A673 (cell line): ENCODE data around the gene AIMP1. TPM values are rescaled to one million over a fixed set of nuclear protein-coding genes. Genes with fewer than 3 reads are reported as not detected.
A peak's percentile ranks its signal among the peaks of the same experiment; 100 is the strongest.

Source experiments
- BruUV-seq: library from RNA; stranded (reverse); fragments of 400-500 nt; replicated peaks from 2 replicates; lab custom pipeline; 2021; lab: Mats Ljungman, UMichigan
- CTCF ChIA-PET: fragments of 300-600 bp; sonication (Branson Sonifier 250); formaldehyde crosslinking; loops from one replicate; lab custom pipeline; 2022; ENCODE audit warnings: antibody characterized with exemption; lab: Charles Lee
- POLR2A ChIA-PET: fragments of 300-600 bp; sonication (Branson Sonifier 250); formaldehyde crosslinking; loops from one replicate; lab custom pipeline; 2022; ENCODE audit warnings: antibody characterized with exemption; ENCODE audit not compliant: low non-redundant PET; lab: Charles Lee
- DNase-seq: peaks from one replicate; pipeline ENCODE4 v3.0.0-alpha.2; 2015; ENCODE audit warnings: low spot score
- H3K27ac ChIP-seq: fragments of 200-600 bp; sonication (generic); 2 replicates; pipeline ENCODE4 v1.5.1; 2016; ENCODE audit warnings: mixed run types, low read depth, mild to moderate bottlenecking, mixed read lengths, antibody characterized with exemption, low read length; ENCODE audit not compliant: poor library complexity, severe bottlenecking
- H3K27me3 ChIP-seq: fragments of 200-600 bp; sonication (generic); replicated peaks from 2 replicates; pipeline ENCODE4 v1.6.1; 2017; ENCODE audit warnings: mixed run types, low read depth, mild to moderate bottlenecking, mixed read lengths, antibody characterized with exemption, low read length; ENCODE audit not compliant: insufficient read depth, poor library complexity
- H3K36me3 ChIP-seq: fragments of 200-600 bp; sonication (generic); 2 replicates; pipeline ENCODE4 v1.6.1; 2016; ENCODE audit warnings: mixed run types, mild to moderate bottlenecking, mixed read lengths, antibody characterized with exemption, low read length; ENCODE audit not compliant: insufficient read depth, poor library complexity, severe bottlenecking
- H3K4me1 ChIP-seq: fragments of 200-600 bp; sonication (generic); 2 replicates; pipeline ENCODE4 v1.6.1; 2017; ENCODE audit warnings: mixed run types, mild to moderate bottlenecking, mixed read lengths, antibody characterized with exemption, low read length; ENCODE audit not compliant: insufficient read depth, poor library complexity, severe bottlenecking
- H3K4me3 ChIP-seq: fragments of 200-600 bp; sonication (generic); 2 replicates; pipeline ENCODE4 v1.5.1; 2016; ENCODE audit warnings: low read depth, mixed run types, mild to moderate bottlenecking, mixed read lengths, low read length; ENCODE audit not compliant: poor library complexity, severe bottlenecking
- H3K9me3 ChIP-seq: fragments of 200-600 bp; sonication (generic); 2 replicates; pipeline ENCODE4 v1.6.1; 2016; ENCODE audit warnings: mixed run types, low read depth, mild to moderate bottlenecking, mixed read lengths, antibody characterized with exemption, low read length; ENCODE audit not compliant: poor library complexity, severe bottlenecking
- CTCF ChIP-seq: fragments of 300-800, 200-600 bp; sonication (generic); conservative IDR thresholded peaks from 2 replicates; pipeline ENCODE4 v1.5.1; 2017; ENCODE audit warnings: low read depth, mild to moderate bottlenecking, antibody characterized with exemption, low read length, moderate library complexity, mixed read lengths
- EZH2 ChIP-seq: fragments of 200-600 bp; sonication (generic); IDR thresholded peaks from 2 replicates; pipeline ENCODE4 v1.6.1; 2017; ENCODE audit warnings: borderline replicate concordance, low read depth, mild to moderate bottlenecking, mixed read lengths, antibody characterized with exemption, low read length; ENCODE audit not compliant: poor library complexity, severe bottlenecking
- intact Hi-C: fragments of 100-400 bp; cut with micrococcal nuclease; formaldehyde crosslinking; loops from one replicate; pipeline ENCODE4 v1.10.0; 2022; ENCODE audit not compliant: unreplicated experiment
- total RNA-seq: library from RNA; stranded (reverse); gene quantifications from 2 replicates; pipeline ENCODE4 v1.2.3, GENCODE V29; 2021

Gene AIMP1
- total RNA-seq, 1 experiment from 2014 or later, result 74.8 TPM

- BruUV-seq, result no TSS peak
- peak; percentile 56 for DNase-seq
- no peaks in the 10 kb centered on the region for H3K9me3 ChIP-seq
- H3K27ac ChIP-seq, result no peak overlapping the region
- no peak overlapping the region for H3K4me3 ChIP-seq
- TF ChIP-seq CTCF, result no peak
- no peak for TF ChIP-seq EZH2
- no peaks in the 10 kb centered on the region for H3K27me3 ChIP-seq
- intact Hi-C loops, result loop anchor here (5.0 to 10.0 kb wide), 2 partner anchors 98 to 299 kb away; no protein-coding TSS in a partner anchor
- no peaks in the 10 kb centered on the region for H3K36me3 ChIP-seq
- peaks cover 10% of the 10 kb centered on the region for H3K4me1 ChIP-seq
- ChIA-PET POLR2A (interaction anchor here (0.6 kb wide), 1 partner anchor 21 kb away, joined by 5 read pairs; no protein-coding TSS in a partner anchor), CTCF (no interaction called here)
These were observed 49.3 kb downstream of the AIMP1 start for GRCh38 chr4:106365613-106366012.

DNA sequence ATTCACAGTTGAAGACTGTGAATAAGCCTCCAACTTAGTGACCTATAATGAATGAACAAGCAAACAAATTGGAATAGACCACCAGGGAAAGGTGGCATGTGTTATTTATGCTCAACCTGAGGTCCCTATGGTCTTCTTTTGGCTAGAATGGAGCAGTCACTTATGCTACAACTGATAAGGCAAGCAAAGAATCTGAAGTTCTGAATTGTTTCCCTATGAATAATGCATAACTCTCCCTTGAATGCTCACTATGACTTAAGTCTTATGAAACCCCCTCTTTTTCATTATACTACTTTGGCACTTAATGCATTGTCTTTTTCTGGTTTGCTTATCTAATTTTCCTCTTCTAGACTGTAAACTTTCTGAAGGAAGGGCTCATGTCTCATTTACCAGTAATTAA is 49.7 kb downstream of the AIMP1 start:
- CTCF ChIA-PET, result no interaction called here
- intact Hi-C loops, result loop anchor here (5.0 to 10.0 kb wide), 2 partner anchors 99 to 299 kb away; no protein-coding TSS in a partner anchor

GRCh38 chr4:106367072-106367471 is 50.7 kb downstream of the AIMP1 start:
- Histone ChIP-seq H3K9me3 (no peaks in the 10 kb centered on the region), H3K27ac (no peak overlapping the region), H3K4me1 (peaks cover 10% of the 10 kb centered on the region), H3K27me3 (no peaks in the 10 kb centered on the region), H3K4me3 (no peak overlapping the region), H3K36me3 (no peaks in the 10 kb centered on the region)
- TF ChIP-seq CTCF (no peak), EZH2 (no peak)
- ChIA-PET CTCF (no interaction called here), POLR2A (no interaction called here)
- intact Hi-C loops, result loop anchor here (5.0 to 10.0 kb wide), 2 partner anchors 100 to 298 kb away; no protein-coding TSS in a partner anchor
- BruUV-seq, result no TSS peak
- no peak for DNase-seq

More for the DNA sequence above, 49.7 kb downstream of the AIMP1 start:
- H3K4me3 ChIP-seq, result no peak overlapping the region
- no peaks in the 10 kb centered on the region for H3K36me3 ChIP-seq
- TF ChIP-seq CTCF, result no peak
- TF ChIP-seq EZH2, result no peak
- BruUV-seq, result no TSS peak
- peaks cover 10% of the 10 kb centered on the region for H3K4me1 ChIP-seq
- H3K9me3 ChIP-seq, result no peaks in the 10 kb centered on the region
- H3K27ac ChIP-seq, result no peak overlapping the region
- POLR2A ChIA-PET, result no interaction called here
- no peaks in the 10 kb centered on the region for H3K27me3 ChIP-seq
- no peak for DNase-seq
